NCI-H1105 treated with DMSO at 0.1 percent for 48 hours (cell line): ENCODE results near the gene TAS2R41.
A peak's percentile ranks its signal among the peaks of the same experiment; 100 is the strongest.

Experiments
- DNase-seq: peaks from one replicate; lab custom pipeline; 2025; lab: John Stamatoyannopoulos, UW

TAS2R41 gene

DNA sequence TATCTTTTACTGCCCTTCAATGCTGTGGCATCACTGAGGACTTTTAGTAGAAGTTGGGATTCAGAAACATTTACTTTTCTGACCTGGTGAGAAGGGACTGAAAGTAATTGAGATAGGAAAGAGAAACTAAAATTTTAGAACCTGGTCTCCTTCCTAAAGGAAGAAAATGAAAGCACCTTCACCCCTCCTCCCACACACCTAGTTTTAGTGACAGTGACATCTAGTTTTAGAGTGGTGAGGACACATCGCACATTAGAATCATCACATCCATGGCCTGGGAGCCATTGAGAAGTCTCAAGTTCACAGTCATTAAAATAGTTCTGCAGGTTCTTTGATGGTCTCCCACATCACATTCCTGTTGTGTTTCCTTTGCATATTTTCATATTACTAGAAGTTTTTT is 16.1 kb downstream of the TAS2R41 start:
- DNase-seq, result no peak

GRCh38 chr7:143494622-143495021 is 16.9 kb downstream of the TAS2R41 start:
- no peak for DNase-seq

GRCh38 chr7:143495851-143496250 is 18.2 kb downstream of the TAS2R41 start:
- no peak for DNase-seq

DNA sequence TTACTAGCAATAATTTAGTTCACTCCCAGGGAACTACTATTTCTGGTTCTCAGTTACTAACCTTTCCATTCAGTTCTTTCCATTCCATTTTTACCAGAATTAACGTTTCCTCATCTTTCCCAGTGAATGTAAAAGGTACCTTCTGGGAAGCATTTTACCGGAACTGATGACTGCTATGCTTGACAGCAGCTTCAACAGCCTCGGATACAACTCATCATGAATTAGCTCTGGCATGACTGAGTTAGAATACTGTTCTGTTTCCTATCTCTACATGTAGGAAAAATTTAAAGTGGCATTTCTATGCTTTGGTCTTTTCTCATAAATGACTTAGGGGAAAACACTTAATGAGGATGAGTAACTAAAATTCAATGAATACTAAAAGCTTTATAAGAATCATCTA is 18.6 kb downstream of the TAS2R41 start:
- DNase-seq, result no peak

- no peak for DNase-seq
Observed at GRCh38 chr7:143497008-143497795, 19.5 kb downstream of the TAS2R41 start.

GRCh38 chr7:143499246-143499645 is 21.6 kb downstream of the TAS2R41 start:
- no peak for DNase-seq

DNA sequence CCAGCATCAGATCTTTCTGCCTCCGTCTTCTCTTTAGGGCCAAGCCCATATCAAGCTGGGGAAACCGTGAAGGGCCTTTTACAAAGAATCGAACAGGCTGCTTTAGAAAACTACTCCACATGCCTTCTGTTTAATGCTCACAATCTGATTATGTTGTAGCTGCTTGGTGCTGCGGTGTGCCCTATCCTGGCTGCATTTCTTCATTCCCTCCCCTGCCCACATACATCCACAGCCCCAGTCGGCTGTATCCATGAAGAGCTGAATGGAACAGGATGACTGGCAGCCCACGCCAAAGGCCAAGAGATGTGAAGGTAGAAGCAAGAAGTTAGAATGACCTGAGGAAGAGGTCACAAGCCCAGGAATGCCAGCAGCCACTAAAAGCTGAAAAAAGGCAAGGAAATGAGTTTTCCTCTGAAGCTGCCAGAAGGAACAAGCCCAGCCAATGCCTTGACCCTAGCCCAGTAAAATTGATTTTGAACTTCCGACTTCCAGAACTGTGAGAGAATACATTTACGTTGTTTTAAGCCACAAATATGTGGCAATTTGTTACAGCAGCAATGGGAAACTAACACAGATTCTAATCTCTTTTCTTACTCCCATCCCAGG is 22.2 kb downstream of the TAS2R41 start:
- no peak for DNase-seq

GRCh38 chr7:143503261-143503660 is 25.6 kb downstream of the TAS2R41 start:
- DNase-seq, result no peak

DNA sequence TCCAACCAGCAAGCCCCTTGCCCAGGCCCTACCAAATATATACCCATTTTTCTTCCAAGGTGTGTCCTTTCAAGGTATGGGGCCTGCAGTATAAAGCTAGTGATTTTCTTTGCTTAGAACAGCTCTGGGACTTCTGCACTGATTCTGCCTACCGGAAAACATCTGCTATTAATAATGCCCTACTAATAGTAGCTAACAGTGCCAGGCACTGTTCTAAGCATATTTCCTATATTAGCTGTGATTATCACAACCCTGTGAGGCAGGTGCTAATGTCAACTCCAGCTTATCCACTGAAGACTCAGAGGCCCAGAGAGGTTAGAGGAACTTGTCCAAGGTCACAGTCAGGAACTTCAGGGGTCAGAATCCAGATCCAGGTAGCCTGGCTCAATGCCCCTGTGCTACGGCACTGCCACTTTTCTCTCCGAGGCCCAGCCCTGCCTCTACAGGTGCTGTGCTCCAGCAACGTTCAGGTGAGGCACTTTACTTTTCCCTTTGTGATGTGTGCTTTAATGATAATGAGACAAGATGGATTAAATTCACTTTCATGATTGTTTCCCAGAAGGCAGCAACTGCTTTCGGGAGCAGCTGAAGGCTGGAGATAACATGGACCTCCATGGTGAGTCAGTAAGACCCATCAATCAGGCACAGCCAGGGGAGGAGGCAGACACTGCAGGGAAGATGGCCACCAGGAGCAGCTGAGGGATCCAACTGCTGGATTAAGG is 26.7 kb downstream of the TAS2R41 start:
- DNase-seq, result no peak

- DNase-seq, result no peak
Observed at GRCh38 chr7:143504937-143505297, 27.2 kb downstream of the TAS2R41 start.

- no peak for DNase-seq
Observed at GRCh38 chr7:143505838-143506237, 28.2 kb downstream of the TAS2R41 start.

DNA sequence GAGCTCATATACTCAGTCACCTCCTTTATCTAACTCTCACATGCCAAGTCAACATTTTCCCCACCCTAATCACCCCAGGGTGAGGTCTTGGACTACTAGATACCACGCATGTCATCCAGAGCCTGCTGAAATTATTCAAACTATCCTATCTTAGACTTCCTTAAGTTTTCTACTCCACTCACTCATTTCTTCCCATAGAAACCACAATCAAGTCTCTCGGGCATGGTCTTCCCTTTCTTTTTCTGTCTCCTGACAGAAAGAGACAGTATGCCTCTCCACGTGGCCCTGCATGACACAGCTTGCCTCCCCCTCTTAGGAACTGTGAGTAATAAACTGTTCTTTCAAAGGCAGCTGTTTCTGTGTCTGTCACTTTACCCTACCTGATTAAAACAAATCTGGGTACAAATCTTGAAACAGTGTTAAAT is 29.4 kb downstream of the TAS2R41 start:
- DNase-seq, result no peak

GRCh38 chr7:143507534-143508055 is 29.9 kb downstream of the TAS2R41 start:
- no peak for DNase-seq

GRCh38 chr7:143510854-143511592 is 33.4 kb downstream of the TAS2R41 start:
- peak; percentile 27 for DNase-seq

GRCh38 chr7:143511593-143512047 is 33.9 kb downstream of the TAS2R41 start:
- no peak for DNase-seq

- DNase-seq, result no peak
Observed at GRCh38 chr7:143512488-143513340, 35.0 kb downstream of the TAS2R41 start.

DNA sequence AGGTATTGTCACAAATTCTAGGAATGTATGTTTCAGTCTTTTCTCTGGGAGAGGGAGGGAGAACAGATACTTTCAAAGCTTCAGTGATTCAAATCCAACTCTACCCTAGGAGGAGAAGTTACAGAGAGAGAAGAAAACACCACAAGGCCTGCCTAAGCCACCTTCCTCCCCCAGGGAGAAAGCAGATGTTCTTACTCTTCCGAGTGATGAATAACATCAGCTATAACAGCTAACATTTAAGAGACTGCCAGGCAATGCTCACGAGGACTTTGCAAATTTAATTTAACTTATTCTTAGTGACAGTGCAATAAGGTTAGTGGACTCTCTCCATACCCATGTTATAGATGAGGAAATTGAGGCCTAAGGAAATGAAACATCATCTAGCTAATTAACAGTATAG is 36.8 kb downstream of the TAS2R41 start:
- no peak for DNase-seq

DNA sequence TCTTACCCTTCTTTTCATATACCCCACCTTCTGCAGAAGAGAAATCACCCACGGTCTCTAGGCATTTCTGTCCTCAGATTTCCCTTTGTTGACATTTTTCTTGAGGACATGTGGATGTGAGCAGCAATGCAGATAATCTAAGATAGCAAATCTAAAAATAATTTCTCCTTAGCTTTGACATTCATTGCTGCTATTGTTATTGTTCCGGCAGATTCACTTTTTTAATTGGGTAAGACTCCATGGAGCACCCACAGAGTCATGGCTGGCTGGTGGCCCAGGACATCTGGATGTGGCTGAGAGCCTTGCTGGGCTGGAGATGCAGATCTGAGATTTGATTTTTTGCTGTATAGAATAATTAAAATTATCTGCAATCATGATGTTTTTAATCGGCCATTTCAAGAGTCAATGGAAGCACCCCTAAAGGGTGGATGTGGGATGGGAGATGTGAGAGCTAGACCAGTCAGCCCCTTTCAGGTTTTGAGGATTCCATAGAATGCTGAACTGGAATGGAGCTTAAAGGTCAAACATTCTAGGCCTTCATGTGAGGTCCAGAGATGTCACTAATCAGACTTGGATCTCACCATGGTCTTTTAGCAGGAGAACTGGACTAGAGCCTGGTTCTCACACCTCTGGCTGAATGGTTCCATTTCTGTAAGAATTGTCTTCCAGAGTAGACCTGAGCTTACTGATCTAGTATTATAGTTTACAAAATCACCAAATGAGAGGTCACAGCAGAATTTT is 37.5 kb downstream of the TAS2R41 start:
- no peak for DNase-seq

DNA sequence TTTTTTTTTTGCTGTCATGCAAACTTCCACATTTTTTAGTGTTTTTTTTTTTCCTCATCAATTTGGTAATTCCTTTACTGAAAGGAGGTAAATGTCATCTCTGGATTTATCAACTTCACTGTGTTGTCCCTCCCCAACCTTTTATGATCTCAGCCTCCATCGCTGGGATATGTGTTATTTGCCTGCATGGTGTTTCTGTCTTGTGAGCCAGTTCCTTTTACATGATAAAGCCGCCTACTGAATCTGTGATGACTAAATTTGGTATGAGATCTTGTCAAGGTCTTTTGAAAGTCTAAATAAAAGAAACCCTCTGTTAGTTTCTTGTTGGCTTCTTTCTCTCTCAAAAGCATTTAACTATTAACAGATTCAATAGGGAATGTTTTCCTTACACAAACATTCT is 39.3 kb downstream of the TAS2R41 start:
- DNase-seq, result no peak

GRCh38 chr7:143518521-143518920 is 40.8 kb downstream of the TAS2R41 start:
- DNase-seq, result no peak
